NB4 (cell line): ENCODE results near the gene CCDC120.

Source experiments
- DNase-seq: peaks from one replicate; pipeline ENCODE4 v3.0.0; 2010; ENCODE audit warnings: low read depth
- H3K4me3 ChIP-seq: one replicate; pipeline ENCODE4 v1.5.1; 2011; ENCODE audit warnings: mild to moderate bottlenecking, low read depth, low read length, moderate library complexity
- CTCF ChIP-seq: IDR thresholded peaks from one replicate; pipeline ENCODE4 v1.5.1; 2012; ENCODE audit warnings: low read depth, low read length
- MAX ChIP-seq: IDR thresholded peaks from 2 replicates; pipeline ENCODE4 v1.6.1; 2011; ENCODE audit warnings: low read depth, low read length
- MYC ChIP-seq: IDR thresholded peaks from 2 replicates; pipeline ENCODE4 v1.6.1; 2011; ENCODE audit warnings: low read depth, low read length
- POLR2A ChIP-seq: IDR thresholded peaks from 2 replicates; pipeline ENCODE4 v1.6.1; 2011; ENCODE audit warnings: mild to moderate bottlenecking; ENCODE audit not compliant: insufficient read length; ENCODE audit errors: extremely low read depth

CCDC120 gene

GRCh38 chrX:49077941-49078340, 19.1 kb downstream of the CCDC120 start:
- no peak for TF ChIP-seq CTCF
- TF ChIP-seq MAX: no peak
- no peak for TF ChIP-seq POLR2A
- TF ChIP-seq MYC: no peak
- no peak for DNase-seq
- no peak overlapping the region for H3K4me3 ChIP-seq

GRCh38 chrX:49079489-49080428, 21.0 kb downstream of the CCDC120 start, which contains the start of gene WDR45:
Gene WDR45 (minus strand): TSS chrX:49079887. CDS start chrX:49078095, 1,792 bp downstream.
- DNase-seq: peak; percentile 80
- H3K4me3 ChIP-seq: peak within 1 kb of the TSS; percentile 50
- no peak for TF ChIP-seq CTCF
- peak; percentile 41 for TF ChIP-seq MAX

- DNase-seq: peak; percentile 24
- TF ChIP-seq MAX (no peak), POLR2A (no peak), MYC (no peak), CTCF (no peak)
- no peak overlapping the region for H3K4me3 ChIP-seq
Observed at GRCh38 chrX:49082271-49082871, 23.6 kb downstream of the CCDC120 start.

- no peak overlapping the region for H3K4me3 ChIP-seq
- TF ChIP-seq POLR2A: no peak
- TF ChIP-seq CTCF: no peak
- DNase-seq: no peak
Observed at GRCh38 chrX:49089553-49089952, 30.8 kb downstream of the CCDC120 start.

GRCh38 chrX:49096419-49096818, 37.6 kb downstream of the CCDC120 start:
- DNase-seq: no peak
- TF ChIP-seq MYC: no peak
- no peak for TF ChIP-seq POLR2A
- no peak overlapping the region for H3K4me3 ChIP-seq

GRCh38 chrX:49100704-49101628, 42.2 kb downstream of the CCDC120 start:
- H3K4me3 ChIP-seq: peak overlapping the region; percentile 91
- peak; percentile 97 for DNase-seq
- TF ChIP-seq CTCF (no peak), POLR2A (peak; percentile 87), MYC (peak; percentile 64), MAX (peak; percentile 44; the same call in 1 of the 2 replicates)
